Natural killer cell treated with Interleukin-12 subunit alpha and Interleukin-12 subunit beta and Interleukin-15 and Interleukin-18, amount 100 ng/mL, for 72 hours (primary cell): Measurements from ENCODE around the gene SERPINB7. TPM values are rescaled to one million over a fixed set of nuclear protein-coding genes. Genes with fewer than 3 reads are reported as not detected.

Source experiments
- ATAC-seq, 2 donors: fragments of 150-1000 bp; cut with Tn5 transposase in 1 of 2; sonication (Bioruptor Pico), chemical (Tn5 transposase) in 1 of 2; 2 replicates each; pipeline ENCODE4 v1.10.0; 2021
- DNase-seq: peaks from one replicate; pipeline ENCODE4 v3.0.0; 2022; ENCODE audit warnings: low spot score
- H3K27ac Mint-ChIP-seq, 2 donors: 1 replicate in 1 of 2; 2 replicates in 1 of 2; pipeline ENCODE4 v1.8.0; 2022; ENCODE audit warnings: mixed read lengths in 2 of 2, mild to moderate bottlenecking in 1 of 2, moderate library complexity in 1 of 2
- H3K27me3 Mint-ChIP-seq, 2 donors: 1 replicate in 1 of 2; 2 replicates in 1 of 2; pipeline ENCODE4 v1.8.0; 2022; ENCODE audit warnings: mixed read lengths in 2 of 2
- H3K36me3 Mint-ChIP-seq: one replicate; pipeline ENCODE4 v1.8.0; 2022; ENCODE audit warnings: mixed read lengths
- H3K4me1 Mint-ChIP-seq, 2 donors: 1 replicate in 1 of 2; 2 replicates in 1 of 2; pipeline ENCODE4 v1.8.0; 2022; ENCODE audit warnings: low read depth in 2 of 2, mixed read lengths in 2 of 2, mild to moderate bottlenecking in 1 of 2
- H3K4me3 Mint-ChIP-seq: one replicate; pipeline ENCODE4 v1.8.0; 2022; ENCODE audit warnings: mixed read lengths
- H3K9me3 Mint-ChIP-seq: 2 replicates; pipeline ENCODE4 v1.8.0; 2022; ENCODE audit warnings: mixed read lengths
- total RNA-seq, 2 donors: library from RNA; stranded (reverse); gene quantifications; one replicate each; pipeline ENCODE4 v1.2.3, GENCODE V29; 2022

Gene SERPINB7
- total RNA-seq, 2 donors from 2014 or later, result not detected

DNA sequence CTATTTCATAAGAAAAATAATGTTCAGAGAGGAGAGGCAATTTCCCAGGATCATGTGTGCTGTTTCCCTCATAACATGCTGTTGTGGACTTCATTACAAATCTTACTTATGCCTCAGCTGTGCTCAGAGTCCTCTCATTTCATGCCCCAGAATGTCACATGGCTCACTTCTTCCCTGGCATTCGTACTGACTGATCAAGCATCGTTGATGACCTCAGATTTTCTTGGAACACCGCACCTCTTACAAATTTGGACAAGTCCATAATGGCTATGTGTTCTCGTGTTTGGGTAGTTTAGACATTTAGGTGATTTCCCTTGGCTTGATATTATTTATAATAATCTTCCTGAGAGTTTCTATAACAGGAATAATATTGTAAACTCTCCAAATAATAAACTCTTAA is 32.9 kb downstream of the SERPINB7 start:
- Mint-ChIP-seq H3K4me1 (no peaks in the 10 kb centered on the region), H3K27me3 (peaks cover 24 to 26% of the 10 kb centered on the region in 2 donors), H3K9me3 (no peaks in the 10 kb centered on the region), H3K4me3 (no peak overlapping the region), H3K36me3 (no peaks in the 10 kb centered on the region), H3K27ac (no peak overlapping the region)
- ATAC-seq, result no peak
- DNase-seq, result no peak

DNA sequence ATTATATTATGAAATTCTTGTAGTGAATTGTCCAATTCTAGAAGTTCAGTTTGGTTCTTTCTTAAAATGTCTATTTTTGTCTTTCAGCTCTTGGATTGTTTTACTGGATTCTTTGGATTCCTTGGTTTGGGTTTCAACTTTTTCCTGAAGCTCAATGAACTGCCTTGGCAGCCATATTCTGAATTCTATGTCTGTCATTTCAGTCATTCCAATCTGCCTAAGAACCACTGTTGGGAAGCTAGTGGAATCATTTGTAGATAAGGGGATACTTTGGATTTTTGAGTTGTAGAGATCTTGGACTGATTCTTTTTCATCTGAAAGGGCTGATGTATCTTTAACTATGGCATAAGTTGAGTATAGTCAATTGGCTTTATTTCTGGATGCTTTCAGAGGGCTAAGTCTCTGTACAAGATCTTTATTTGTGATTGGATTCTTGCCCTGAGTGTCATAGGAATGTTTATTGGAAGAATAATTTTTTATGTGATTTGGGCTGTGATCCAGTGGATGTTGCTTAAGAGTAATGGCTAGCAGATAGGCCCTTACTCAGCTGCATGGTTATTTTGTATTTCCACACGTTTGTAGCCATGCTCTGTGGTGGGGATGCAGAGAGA is 42.3 kb downstream of the SERPINB7 start:
- H3K36me3 Mint-ChIP-seq, result peaks cover 28% of the 10 kb centered on the region

DNA sequence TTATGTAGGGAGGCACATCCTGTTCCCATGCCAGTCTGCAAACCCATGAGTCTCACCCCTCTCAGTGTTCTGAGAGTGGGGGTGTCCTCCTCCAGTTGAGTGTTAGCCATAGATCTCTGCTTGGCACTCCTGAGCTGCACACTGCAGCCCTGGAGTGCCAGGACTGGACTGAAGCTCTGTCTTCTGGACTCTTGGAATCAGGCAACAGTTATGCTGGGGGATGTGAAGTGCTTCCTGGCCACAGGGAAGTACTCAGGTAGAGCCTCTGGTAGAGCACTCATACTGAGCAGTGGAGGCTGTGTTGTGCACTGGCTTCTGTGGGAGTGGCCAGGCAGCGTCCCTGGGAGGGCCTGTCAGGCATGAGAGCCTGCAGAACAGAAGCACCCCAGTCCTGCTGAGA is 43.0 kb downstream of the SERPINB7 start:
- H3K27me3 Mint-ChIP-seq, result peaks cover 5 to 23% of the 10 kb centered on the region in 2 donors
- DNase-seq (no peak), ATAC-seq (peak; percentile 17 to 32)
- H3K4me1 Mint-ChIP-seq, result peaks cover 4 to 10% of the 10 kb centered on the region in 2 donors
- peaks cover 28% of the 10 kb centered on the region for H3K36me3 Mint-ChIP-seq
- H3K9me3 Mint-ChIP-seq, result peaks cover 7% of the 10 kb centered on the region
- no peak overlapping the region for H3K27ac Mint-ChIP-seq
- H3K4me3 Mint-ChIP-seq, result no peak overlapping the region

More for the DNA sequence above, 42.3 kb downstream of the SERPINB7 start:
- no peak overlapping the region for H3K4me3 Mint-ChIP-seq
- ATAC-seq (no peak), DNase-seq (no peak)
- peaks cover 4 to 10% of the 10 kb centered on the region in 2 donors for H3K4me1 Mint-ChIP-seq
- H3K27me3 Mint-ChIP-seq, result peaks cover 5 to 23% of the 10 kb centered on the region in 2 donors
- H3K9me3 Mint-ChIP-seq, result peaks cover 7% of the 10 kb centered on the region
- no peak overlapping the region for H3K27ac Mint-ChIP-seq

DNA sequence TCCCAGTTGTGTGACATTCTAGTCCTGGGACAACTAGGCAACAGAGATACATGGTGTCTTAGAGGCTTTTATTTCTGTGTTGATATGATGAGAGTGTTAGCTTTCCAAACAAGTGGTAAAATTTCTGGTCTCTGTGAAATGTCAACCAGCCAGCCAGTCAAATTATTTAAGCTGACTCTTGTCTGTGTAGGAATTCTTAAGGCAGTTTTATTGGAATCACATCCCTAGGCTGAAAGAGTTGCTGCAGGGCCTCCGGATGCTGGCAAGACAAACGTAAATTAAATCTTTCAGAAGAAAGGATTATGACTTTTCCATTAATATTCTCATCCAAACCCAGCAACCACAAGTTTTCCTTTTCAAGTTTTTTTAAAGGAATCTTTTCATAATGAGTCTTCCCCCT is 44.6 kb downstream of the SERPINB7 start:
- Mint-ChIP-seq H3K27ac (no peak overlapping the region), H3K4me1 (peaks cover 4 to 5% of the 10 kb centered on the region in 2 donors), H3K4me3 (no peak overlapping the region), H3K36me3 (peaks cover 24% of the 10 kb centered on the region), H3K9me3 (peaks cover 7% of the 10 kb centered on the region), H3K27me3 (peaks cover 10 to 16% of the 10 kb centered on the region in 2 donors)
- no peak for ATAC-seq
- DNase-seq, result no peak

DNA sequence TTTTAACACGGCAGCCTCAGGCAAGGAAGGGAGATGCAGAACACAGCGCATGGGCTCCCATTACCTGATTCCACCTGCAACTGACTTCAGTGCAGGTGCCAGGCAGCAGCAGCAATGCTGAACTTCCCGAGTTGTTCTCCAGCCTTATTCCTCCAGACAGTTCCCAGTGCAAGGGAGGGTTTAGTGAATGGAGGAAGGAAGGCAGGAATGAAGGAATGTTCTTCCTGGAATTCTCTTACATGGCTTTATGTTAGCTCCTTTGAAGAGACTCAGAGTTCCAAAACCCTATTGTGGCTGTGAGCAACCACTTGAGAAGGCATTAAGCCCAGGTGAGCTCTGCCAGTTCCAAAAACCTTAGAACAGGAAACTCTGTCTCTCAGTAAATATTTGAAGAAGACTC is 45.5 kb downstream of the SERPINB7 start:
- DNase-seq, result no peak
- no peak for ATAC-seq
- peaks cover 7% of the 10 kb centered on the region for H3K9me3 Mint-ChIP-seq
- peaks cover 14% of the 10 kb centered on the region for H3K36me3 Mint-ChIP-seq
- H3K27ac Mint-ChIP-seq, result no peak overlapping the region
- no peak overlapping the region for H3K4me3 Mint-ChIP-seq
- peaks cover 7 to 12% of the 10 kb centered on the region in 2 donors for H3K27me3 Mint-ChIP-seq
- H3K4me1 Mint-ChIP-seq, result no peaks in the 10 kb centered on the region

DNA sequence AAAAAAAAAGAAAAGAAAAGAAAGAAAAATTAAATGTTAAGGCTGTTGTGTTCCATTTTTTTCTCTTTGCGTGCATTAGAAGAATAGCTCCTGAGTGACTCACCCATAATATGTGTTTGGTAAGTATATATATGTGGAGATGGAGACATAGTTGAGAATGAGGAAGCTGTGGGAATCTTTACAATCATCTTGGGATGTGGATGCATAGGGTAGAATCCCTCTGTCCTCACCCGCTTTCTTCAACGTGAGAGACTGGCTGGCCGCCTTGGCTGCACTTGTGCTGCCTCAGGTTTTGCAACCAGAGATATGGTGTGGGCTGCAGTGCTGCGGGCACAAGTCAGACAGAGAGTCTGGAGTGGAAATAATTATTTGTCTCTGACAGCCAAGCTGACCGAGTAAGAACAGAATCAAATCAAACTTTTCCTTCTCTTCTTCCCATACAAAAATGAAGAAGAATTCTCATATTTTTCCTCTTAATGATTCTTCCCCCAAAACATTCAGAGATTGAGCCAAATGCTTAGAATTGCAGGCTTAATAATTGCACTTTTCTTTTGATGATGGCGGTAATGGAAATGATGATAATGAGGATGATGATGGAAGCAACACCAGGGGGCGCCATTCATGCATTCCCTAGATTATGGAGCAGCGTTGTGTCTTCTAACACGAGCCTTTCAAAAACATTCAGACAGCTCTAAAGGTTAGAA is 48.5 kb downstream of the SERPINB7 start:
- peaks cover 0 to 8% of the 10 kb centered on the region in 2 donors for H3K27me3 Mint-ChIP-seq
- H3K4me1 Mint-ChIP-seq, result no peaks in the 10 kb centered on the region
- H3K36me3 Mint-ChIP-seq, result no peaks in the 10 kb centered on the region
- H3K9me3 Mint-ChIP-seq, result no peaks in the 10 kb centered on the region
- H3K27ac Mint-ChIP-seq, result no peak overlapping the region
- ATAC-seq (no peak), DNase-seq (no peak)
- H3K4me3 Mint-ChIP-seq, result no peak overlapping the region

DNA sequence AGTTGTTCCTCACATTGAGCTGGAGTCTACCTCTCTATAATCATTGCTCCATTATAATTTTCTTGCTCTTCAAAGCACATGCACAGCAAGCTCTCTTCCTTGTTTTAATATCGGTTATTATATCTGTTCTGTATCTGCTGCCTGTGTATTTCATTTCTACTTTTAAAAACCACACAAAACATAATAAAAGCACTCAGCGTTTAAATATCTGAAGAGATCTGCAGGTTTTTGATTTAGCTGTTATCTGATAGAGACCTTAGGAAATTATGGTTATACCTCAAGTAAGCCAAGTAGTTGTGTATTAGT is 49.0 kb downstream of the SERPINB7 start:
- peaks cover 0 to 8% of the 10 kb centered on the region in 2 donors for H3K27me3 Mint-ChIP-seq

DNA sequence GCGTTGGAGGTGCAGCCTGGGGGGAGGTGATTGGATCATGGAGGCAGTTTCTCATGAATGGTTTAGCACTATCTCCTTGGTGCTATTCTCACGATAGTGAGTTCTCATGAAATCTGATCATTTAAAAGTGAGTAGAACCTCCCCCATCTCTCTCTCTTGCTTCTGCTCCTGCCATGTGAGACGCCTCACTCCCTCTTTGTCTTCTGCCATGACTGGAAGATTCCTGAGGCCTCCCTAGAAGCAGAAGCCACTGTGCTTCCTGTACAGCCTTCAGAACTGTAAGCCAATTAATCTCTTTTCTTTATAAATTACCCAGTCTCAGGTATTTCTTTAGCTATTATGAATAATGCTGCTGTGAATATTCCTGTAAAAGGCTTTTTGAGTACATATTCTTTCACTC is 52.9 kb downstream of the SERPINB7 start:
- ATAC-seq (no peak), DNase-seq (no peak)
- H3K4me1 Mint-ChIP-seq, result peaks cover 13 to 28% of the 10 kb centered on the region in 2 donors
- H3K4me3 Mint-ChIP-seq, result no peak overlapping the region
- peaks cover 0 to 10% of the 10 kb centered on the region in 2 donors for H3K27me3 Mint-ChIP-seq
- peak overlapping the region in 1 of 2 donors; percentile 35 for H3K27ac Mint-ChIP-seq
- H3K36me3 Mint-ChIP-seq, result no peaks in the 10 kb centered on the region
- no peaks in the 10 kb centered on the region for H3K9me3 Mint-ChIP-seq

More for the DNA sequence above, 49.0 kb downstream of the SERPINB7 start:
- Mint-ChIP-seq H3K27ac (no peak overlapping the region), H3K36me3 (no peaks in the 10 kb centered on the region), H3K4me3 (no peak overlapping the region), H3K9me3 (no peaks in the 10 kb centered on the region), H3K4me1 (no peaks in the 10 kb centered on the region)
- ATAC-seq, result no peak
- DNase-seq, result no peak

DNA sequence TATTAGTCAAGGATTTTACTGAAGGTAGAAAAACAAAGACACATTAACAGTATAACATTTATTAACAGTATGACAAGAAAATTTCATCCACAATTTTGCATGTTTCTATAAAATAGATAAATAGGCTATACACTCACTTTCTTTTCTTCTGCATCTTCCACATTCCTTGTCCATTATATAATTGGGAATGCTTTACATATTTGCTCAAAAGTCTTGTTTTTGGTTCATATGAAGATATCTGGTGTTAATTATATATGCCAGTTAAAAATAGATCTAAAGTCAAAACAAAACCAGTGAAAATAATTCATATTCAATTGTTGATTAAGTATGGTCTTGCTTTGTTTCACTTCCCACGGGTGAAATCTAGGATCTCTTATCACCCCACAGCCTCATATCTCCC is 53.4 kb downstream of the SERPINB7 start:
- peaks cover 13 to 28% of the 10 kb centered on the region in 2 donors for H3K4me1 Mint-ChIP-seq
- peak overlapping the region in 1 of 2 donors; percentile 35 for H3K27ac Mint-ChIP-seq
- H3K27me3 Mint-ChIP-seq, result peaks cover 0 to 10% of the 10 kb centered on the region in 2 donors
- H3K36me3 Mint-ChIP-seq, result no peaks in the 10 kb centered on the region
- no peak for ATAC-seq
- no peaks in the 10 kb centered on the region for H3K9me3 Mint-ChIP-seq
- no peak overlapping the region for H3K4me3 Mint-ChIP-seq
- DNase-seq, result no peak

DNA sequence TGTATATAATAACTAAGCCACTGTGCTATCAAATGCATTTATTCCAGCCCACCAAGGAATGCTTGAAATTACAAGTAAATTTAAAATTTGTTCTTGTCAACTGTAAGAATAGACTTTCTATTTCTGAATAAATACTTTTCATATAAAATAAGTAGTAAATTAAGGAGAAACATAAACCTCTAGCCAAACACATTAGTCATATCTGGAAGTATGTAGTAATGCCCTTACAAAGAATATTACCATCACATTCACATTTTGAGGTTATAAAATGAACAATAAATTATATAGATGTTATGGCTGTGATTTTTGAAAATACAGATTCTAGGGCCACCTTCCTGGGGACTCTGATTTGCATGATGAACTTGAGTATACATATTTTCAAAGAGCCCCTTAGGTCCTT is 54.7 kb downstream of the SERPINB7 start:
- H3K4me1 Mint-ChIP-seq, result peaks cover 13 to 32% of the 10 kb centered on the region in 2 donors
- H3K27me3 Mint-ChIP-seq, result peaks cover 9 to 10% of the 10 kb centered on the region in 2 donors
- no peak overlapping the region for H3K4me3 Mint-ChIP-seq
- H3K27ac Mint-ChIP-seq, result no peak overlapping the region
- no peaks in the 10 kb centered on the region for H3K9me3 Mint-ChIP-seq
- DNase-seq (no peak), ATAC-seq (no peak)
- H3K36me3 Mint-ChIP-seq, result no peaks in the 10 kb centered on the region

DNA sequence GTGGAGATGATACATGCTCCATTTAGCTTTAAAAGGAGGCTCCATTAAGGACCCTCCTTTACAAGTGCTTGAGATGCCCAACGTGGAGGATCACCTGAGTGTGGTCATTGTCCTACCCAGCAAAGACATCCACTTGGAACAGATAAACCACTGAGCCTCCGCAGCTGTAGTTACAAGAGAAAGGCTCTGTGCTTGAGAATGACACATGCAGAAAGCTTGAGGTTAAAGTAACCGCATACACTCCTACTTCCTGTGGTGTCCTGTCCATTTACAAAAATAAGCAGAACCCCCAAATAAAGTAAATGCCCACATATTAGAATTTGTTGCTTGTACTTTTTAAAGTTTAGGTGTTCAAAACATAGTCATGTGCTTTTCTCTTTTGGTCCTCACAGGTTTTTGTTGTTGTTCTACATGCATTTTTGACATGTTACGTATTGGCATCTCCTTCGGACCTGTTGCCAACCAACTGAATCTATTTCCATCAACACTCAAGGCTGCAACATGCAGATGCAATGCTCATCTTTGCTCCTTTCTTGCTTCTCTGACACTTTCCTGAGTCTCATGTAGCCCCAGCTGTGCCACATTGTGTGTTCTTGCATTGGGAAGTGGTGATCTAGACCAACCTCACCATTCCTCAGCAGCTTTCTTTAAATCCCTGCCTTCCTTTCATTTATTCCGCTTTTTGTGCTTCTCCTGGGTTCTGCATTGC is 56.0 kb downstream of the SERPINB7 start:
- H3K4me3 Mint-ChIP-seq, result peak overlapping the region; percentile 15
- ATAC-seq (peak; percentile 70 to 80), DNase-seq (no peak)
- H3K4me1 Mint-ChIP-seq, result peaks cover 13 to 32% of the 10 kb centered on the region in 2 donors
- H3K9me3 Mint-ChIP-seq, result no peaks in the 10 kb centered on the region
- no peaks in the 10 kb centered on the region for H3K36me3 Mint-ChIP-seq
- no peak overlapping the region for H3K27ac Mint-ChIP-seq
- H3K27me3 Mint-ChIP-seq, result peaks cover 10 to 15% of the 10 kb centered on the region in 2 donors

DNA sequence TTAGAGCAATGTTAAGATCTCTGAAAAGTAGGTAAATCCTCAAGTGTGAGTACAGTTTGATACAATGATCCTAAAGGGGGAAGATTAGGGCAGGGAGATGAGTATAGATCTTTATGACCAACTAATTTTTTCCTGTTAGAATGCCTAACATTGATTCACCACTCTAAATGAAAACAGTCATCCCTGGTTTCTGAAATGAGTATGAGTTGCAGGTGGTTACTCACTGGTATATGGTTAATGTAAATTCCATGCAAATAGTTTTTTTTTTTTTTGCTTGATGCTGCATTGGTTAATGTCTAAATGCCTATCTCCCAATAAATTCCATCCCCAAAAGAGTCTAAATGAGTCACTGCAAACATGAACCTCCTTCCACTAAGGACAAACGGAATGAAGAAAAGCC is 57.3 kb downstream of the SERPINB7 start:
- H3K4me1 Mint-ChIP-seq, result peaks cover 13 to 32% of the 10 kb centered on the region in 2 donors
- peak; percentile 70 to 76 for ATAC-seq
- no peak overlapping the region for H3K4me3 Mint-ChIP-seq
- H3K9me3 Mint-ChIP-seq, result no peaks in the 10 kb centered on the region
- no peak for DNase-seq
- H3K27me3 Mint-ChIP-seq, result peaks cover 14 to 21% of the 10 kb centered on the region in 2 donors
- H3K36me3 Mint-ChIP-seq, result no peaks in the 10 kb centered on the region
- H3K27ac Mint-ChIP-seq, result no peak overlapping the region

DNA sequence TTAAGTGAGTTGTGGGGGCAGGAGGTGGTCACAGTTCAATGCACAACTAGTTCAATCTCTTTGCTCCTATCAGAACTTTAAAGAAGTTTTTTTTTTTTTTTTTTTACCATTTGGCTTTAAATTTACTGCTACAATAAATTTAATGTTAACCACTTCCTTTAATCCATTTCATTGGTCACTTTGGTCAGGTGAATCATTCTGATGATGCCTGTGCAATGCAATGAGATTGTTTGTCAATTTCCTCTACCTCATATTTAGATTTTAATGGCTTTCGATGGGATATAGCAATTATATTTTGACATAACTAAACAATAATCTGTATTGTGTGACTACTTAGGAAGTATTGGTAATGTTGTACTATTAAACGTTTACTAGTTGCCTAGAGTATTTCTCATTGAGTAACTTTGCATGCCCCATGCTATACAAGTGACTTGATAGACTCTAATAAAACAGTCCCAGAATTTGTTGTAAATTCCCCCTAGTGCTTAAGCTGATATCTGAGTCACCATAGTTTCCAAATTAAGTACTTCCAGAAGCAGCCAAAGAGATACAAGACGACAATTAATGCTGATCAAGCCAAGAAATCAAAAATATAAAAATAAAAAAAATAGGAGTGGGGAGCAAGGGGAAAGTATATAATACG is 59.4 kb downstream of the SERPINB7 start:
- peaks cover 13 to 21% of the 10 kb centered on the region in 2 donors for H3K27me3 Mint-ChIP-seq
- no peak overlapping the region for H3K4me3 Mint-ChIP-seq
- DNase-seq, result no peak
- peak overlapping the region in 1 of 2 donors; percentile 64 for H3K27ac Mint-ChIP-seq
- H3K9me3 Mint-ChIP-seq, result no peaks in the 10 kb centered on the region
- no peaks in the 10 kb centered on the region for H3K36me3 Mint-ChIP-seq
- ATAC-seq, result no peak
- peaks cover 13 to 32% of the 10 kb centered on the region in 2 donors for H3K4me1 Mint-ChIP-seq
